C4-2B (cell line): Measurements from ENCODE around the gene UGT1A7.

Experiments used
- H3K27ac ChIP-seq: fragments of 450-650 bp; 2 replicates; pipeline ENCODE4 v1.5.1; 2017
- CTCF ChIP-seq: fragments of 450-650 bp; conservative IDR thresholded peaks from 2 replicates; pipeline ENCODE4 v1.5.1; 2017; ENCODE audit warnings: mild to moderate bottlenecking
- ZFX ChIP-seq: fragments of 450-650 bp; IDR thresholded peaks from 2 replicates; pipeline ENCODE4 v1.6.1; 2017

The UGT1A7 gene

DNA sequence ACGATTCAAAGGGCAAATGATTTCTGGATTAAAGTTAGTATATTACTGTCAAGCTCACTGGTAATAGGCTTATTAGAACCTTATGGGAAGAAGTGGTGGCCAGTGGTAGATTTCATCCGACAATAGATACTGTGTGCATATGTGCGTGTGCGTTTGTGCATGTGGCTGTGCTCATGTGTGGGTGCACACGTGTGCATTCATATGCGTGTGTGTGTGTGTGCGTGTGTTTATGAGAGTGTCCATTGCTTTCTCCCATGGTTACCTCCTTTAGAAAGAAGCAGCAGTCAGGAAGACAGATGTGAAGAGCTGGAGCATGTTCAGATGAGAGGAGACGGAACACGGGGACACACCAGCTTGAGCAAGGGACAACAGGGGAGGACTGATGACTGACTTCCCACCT is 87.6 kb downstream of the UGT1A7 start:
- H3K27ac ChIP-seq: no peak overlapping the region
- TF ChIP-seq CTCF: no peak
- TF ChIP-seq ZFX: no peak

DNA sequence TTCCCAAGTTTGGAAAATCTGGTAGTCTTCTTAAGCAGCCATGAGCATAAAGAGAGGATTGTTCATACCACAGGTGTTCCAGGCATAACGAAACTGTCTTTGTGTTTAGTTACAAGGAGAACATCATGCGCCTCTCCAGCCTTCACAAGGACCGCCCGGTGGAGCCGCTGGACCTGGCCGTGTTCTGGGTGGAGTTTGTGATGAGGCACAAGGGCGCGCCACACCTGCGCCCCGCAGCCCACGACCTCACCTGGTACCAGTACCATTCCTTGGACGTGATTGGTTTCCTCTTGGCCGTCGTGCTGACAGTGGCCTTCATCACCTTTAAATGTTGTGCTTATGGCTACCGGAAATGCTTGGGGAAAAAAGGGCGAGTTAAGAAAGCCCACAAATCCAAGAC is 90.5 kb downstream of the UGT1A7 start:
- TF ChIP-seq ZFX (no peak), CTCF (no peak)
- no peak overlapping the region for H3K27ac ChIP-seq

DNA sequence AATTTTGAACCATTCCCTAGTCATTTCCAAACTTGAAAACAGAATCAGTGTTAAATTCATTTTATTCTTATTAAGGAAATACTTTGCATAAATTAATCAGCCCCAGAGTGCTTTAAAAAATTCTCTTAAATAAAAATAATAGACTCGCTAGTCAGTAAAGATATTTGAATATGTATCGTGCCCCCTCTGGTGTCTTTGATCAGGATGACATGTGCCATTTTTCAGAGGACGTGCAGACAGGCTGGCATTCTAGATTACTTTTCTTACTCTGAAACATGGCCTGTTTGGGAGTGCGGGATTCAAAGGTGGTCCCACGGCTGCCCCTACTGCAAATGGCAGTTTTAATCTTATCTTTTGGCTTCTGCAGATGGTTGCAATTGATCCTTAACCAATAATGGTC is 90.9 kb downstream of the UGT1A7 start:
- TF ChIP-seq CTCF (peak; percentile 49), ZFX (no peak)
- H3K27ac ChIP-seq: no peak overlapping the region

- no peak for TF ChIP-seq ZFX
- TF ChIP-seq CTCF: no peak
- H3K27ac ChIP-seq: no peak overlapping the region
These were observed 92.2 kb downstream of the UGT1A7 start for GRCh38 chr2:233773854-233774253.

DNA sequence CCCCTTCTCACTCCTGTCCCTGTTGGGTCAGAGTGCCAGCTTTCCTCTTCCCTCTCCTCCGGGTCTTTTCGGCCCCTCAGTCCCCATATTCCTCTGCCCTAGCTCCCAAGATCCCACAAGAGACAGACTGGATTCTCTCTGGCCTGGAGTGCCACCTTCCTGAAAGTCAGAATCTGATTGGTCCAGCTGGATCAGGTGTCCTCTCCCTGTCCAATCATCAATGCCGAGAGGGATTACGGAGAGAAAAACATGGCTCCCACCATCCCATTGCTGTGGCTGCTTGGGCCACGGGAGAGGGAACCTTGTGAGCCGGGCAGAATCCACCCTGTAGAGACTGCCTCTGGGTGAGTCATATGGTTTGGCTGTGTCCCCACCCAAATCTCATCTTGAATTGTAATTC is 93.7 kb downstream of the UGT1A7 start:
- TF ChIP-seq ZFX (no peak), CTCF (no peak)

DNA sequence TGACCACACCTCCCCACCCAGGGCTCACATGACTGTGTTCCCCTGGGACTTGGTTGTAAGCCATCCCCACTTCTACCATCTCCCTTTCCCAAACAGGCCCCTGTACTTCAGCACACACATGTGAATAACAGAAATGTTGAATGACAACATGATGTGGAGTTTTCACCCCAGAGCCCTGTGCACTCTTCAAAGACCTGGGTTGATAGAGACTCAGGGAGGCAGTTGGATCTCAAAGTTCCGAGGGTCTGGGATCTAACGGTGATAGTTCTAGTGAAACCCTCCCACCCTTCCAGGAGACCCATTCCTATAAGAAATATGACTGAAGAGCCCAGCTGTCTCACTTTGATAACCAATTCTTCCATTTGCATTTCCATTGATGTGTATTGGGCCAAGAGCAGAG is 96.3 kb downstream of the UGT1A7 start, which contains the start of gene MROH2A:
Gene MROH2A, plus strand, starts transcription at position 301 of the 400 bp plus-strand sequence. CDS start 1,029 bp downstream, outside the sequence.
- no peak within 1 kb of the TSS for H3K27ac ChIP-seq
- TF ChIP-seq CTCF: no peak
- TF ChIP-seq ZFX: no peak

More for the DNA sequence above, 93.7 kb downstream of the UGT1A7 start:
- H3K27ac ChIP-seq: no peak overlapping the region

- no peak for TF ChIP-seq ZFX
- TF ChIP-seq CTCF: no peak
- H3K27ac ChIP-seq: no peak overlapping the region
These were observed 98.0 kb downstream of the UGT1A7 start for GRCh38 chr2:233779722-233780121.
